ENCODE measurements around the gene GLTPD2.

The GLTPD2 gene

DNA sequence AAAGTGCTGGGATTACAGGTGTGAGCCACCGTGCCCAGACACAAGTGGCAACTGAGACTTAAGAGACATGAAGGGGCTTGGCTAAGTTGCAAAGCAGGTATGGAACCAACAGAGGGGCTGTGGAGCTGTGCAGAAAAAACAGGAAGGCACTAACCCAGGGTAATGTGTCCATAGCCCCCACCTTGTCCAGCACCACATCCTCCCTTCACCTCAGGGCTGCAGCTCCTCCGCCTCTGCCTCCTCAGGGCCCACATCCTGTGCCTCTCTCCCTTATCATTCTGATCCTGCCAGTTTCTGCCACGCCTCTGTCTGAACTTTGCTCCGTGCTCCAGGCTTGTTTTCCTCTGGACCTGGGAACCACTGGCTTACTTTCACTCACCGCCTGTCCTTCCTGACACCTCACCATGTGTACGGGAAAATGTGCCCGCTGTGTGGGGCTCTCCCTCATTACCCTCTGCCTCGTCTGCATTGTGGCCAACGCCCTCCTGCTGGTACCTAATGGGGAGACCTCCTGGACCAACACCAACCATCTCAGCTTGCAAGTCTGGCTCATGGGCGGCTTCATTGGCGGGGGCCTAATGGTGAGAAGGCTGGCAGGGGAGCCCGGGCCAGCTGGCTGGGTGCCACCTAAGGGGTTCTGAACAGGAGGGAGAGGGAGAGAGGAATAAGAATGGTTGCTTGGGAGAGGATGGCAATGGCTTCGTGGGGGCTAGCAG, 17.1 kb upstream of the GLTPD2 start, which contains the start of gene TM4SF5:
Gene TM4SF5, plus strand, starts transcription at position 368 of the 716 bp plus-strand sequence. Its CDS starts 37 bp downstream, at position 405.
- Histone ChIP-seq H3K27me3 (peaks cover 22% of the 10 kb centered on the region), H3K4me1 (ENCODE audit: control insufficient read depth in 1 of 2, insufficient read depth in 1 of 2, low read depth in 1 of 2, low read length in 1 of 2) (peaks cover under 1 to 4% of the 10 kb centered on the region in 2 experiments), H3K36me3 (no peaks in the 10 kb centered on the region), H3K9me3 (no peaks in the 10 kb centered on the region), H3K4me3 (ENCODE audit: low read depth in 1 of 2, low read length in 1 of 2) (no peak within 1 kb of the TSS), H3K27ac (no peak within 1 kb of the TSS)
- TF ChIP-seq CTCF (IDR thresholded peaks at IDR 0.05): no peak

DNA sequence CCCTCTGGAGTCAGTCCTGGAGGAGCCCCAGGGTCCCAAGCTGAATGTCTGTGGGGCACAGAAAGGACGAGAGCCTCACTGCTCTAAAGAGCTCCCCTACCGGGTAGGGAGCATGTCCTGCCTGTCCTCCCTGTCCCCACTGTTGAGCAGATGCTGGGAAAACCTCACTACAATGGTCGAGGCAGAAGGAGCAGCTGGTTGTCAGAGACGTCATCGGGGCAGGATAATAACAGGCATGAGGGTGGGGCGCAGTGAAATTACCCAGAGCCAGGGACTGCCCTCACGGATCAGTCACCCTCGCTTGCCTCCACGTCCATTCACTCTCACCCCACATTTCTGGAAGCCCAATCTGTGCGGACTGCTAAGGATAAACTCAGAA, 16.5 kb upstream of the GLTPD2 start:
- Histone ChIP-seq H3K27me3 (peaks cover 24% of the 10 kb centered on the region), H3K4me1 (ENCODE audit: control insufficient read depth in 1 of 2, insufficient read depth in 1 of 2, low read depth in 1 of 2, low read length in 1 of 2) (no peaks in the 10 kb centered on the region), H3K9me3 (no peaks in the 10 kb centered on the region), H3K36me3 (no peaks in the 10 kb centered on the region), H3K4me3 (ENCODE audit: low read depth in 1 of 2, low read length in 1 of 2) (no peak overlapping the region), H3K27ac (no peak overlapping the region)
- no peak for TF ChIP-seq CTCF (IDR thresholded peaks at IDR 0.05)

DNA sequence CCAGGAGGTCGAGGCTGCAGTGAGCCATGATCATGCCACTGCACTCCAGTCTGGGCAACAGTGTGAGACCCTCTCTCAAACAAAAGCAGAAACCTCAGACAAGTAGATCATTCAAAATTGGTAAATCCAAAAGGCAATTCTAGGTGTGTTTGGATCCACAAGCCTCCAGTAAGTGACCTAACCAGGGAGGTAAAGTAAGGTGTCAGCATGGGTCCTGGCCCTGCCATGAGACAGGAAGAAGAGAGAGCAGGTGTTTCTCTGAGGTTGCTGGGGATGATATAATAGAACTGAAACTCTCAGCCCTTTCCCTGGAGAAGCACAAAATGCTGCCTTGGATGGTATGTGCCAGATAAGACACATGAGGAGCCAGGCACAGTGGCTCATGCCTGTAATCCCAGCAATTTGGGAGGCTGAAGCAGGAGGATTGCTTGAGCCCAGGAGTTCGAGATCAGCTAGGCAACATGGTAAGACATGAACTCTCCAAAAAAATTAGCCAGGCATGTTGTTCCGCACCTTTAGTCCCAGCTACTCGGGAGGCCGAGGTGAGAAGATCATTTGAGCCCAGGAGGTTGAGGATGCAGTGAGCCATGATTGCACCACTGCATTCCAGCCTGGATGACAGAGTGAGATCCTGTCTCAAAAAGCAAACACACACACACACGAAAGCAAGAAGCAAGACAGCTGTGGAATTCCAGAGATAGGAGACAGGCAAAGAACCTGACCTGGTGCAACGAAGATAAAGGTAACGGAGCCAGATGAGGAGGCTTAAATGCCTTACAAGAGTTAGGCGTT, 10.6 kb upstream of the GLTPD2 start:
- H3K27me3 ChIP-seq: peaks cover 73% of the 10 kb centered on the region

DNA sequence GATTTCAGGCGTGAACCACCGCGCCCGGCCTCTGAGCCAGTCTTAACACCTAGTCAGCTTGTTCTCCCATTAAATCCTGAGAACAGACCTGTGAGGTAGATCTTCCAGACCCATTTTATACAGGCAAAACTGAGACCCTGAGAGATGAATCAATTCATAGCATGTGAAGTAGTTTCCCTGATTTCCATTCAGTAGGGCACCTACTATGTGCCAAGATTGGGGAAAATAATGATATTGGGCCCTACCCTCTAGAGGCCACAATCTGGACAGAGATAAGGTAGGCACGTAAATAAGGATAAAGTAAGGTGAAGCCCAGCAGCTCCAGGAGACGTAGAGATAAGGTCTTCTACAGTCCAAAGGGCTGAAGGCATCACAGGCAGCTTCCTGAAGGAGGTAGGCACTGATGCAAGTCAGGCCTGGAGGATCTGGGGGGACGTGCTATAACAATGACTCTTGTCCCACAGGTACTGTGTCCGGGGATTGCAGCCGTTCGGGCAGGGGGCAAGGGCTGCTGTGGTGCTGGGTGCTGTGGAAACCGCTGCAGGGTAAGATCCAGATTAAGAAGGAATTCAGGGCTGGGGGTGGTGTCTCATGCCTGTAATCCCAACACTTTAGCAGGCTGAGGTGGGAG, 8.3 kb upstream of the GLTPD2 start:
- H3K4me1 ChIP-seq (ENCODE audit: control insufficient read depth in 1 of 2, insufficient read depth in 1 of 2, low read depth in 1 of 2, low read length in 1 of 2): peaks cover 0 to 3% of the 10 kb centered on the region in 2 experiments
- no peak overlapping the region for H3K27ac ChIP-seq
- H3K4me3 ChIP-seq (ENCODE audit: low read depth in 1 of 2, low read length in 1 of 2): no peak overlapping the region
- H3K36me3 ChIP-seq: no peaks in the 10 kb centered on the region
- no peak for TF ChIP-seq CTCF (IDR thresholded peaks at IDR 0.05)
- no peaks in the 10 kb centered on the region for H3K9me3 ChIP-seq
- peaks cover 88% of the 10 kb centered on the region for H3K27me3 ChIP-seq

More for the DNA sequence above, 10.6 kb upstream of the GLTPD2 start:
- Histone ChIP-seq H3K4me3 (ENCODE audit: low read depth in 1 of 2, low read length in 1 of 2) (no peak overlapping the region), H3K27ac (no peak overlapping the region), H3K9me3 (no peaks in the 10 kb centered on the region), H3K4me1 (ENCODE audit: control insufficient read depth in 1 of 2, insufficient read depth in 1 of 2, low read depth in 1 of 2, low read length in 1 of 2) (no peaks in the 10 kb centered on the region), H3K36me3 (no peaks in the 10 kb centered on the region)
- no peak for TF ChIP-seq CTCF (IDR thresholded peaks at IDR 0.05)

- no peak overlapping the region for H3K27ac ChIP-seq
- peak; percentile 17 for TF ChIP-seq CTCF (IDR thresholded peaks at IDR 0.05)
- no peaks in the 10 kb centered on the region for H3K36me3 ChIP-seq
- H3K4me3 ChIP-seq (ENCODE audit: low read depth in 1 of 2, low read length in 1 of 2): no peak overlapping the region
- H3K27me3 ChIP-seq: peaks cover 99% of the 10 kb centered on the region
- H3K4me1 ChIP-seq (ENCODE audit: control insufficient read depth in 1 of 2, insufficient read depth in 1 of 2, low read depth in 1 of 2, low read length in 1 of 2): peaks cover 3 to 13% of the 10 kb centered on the region in 2 experiments
- no peaks in the 10 kb centered on the region for H3K9me3 ChIP-seq
Observed at GRCh38 chr17:4782652-4783051, 6.1 kb upstream of the GLTPD2 start.

Measured in neutrophil (primary cell).